Testis (tissue), 2 donors: ENCODE measurements around the gene SAMD11.

Experiments
- POLR2A ChIP-seq: fragments of 450-650 bp; IDR thresholded peaks from one replicate; pipeline ENCODE4 v1.6.1; 2017; ENCODE audit warnings: antibody characterized with exemption, mild to moderate bottlenecking, moderate library complexity
- TF ChIP-seq, protein P1 (sequence below), 3 experiments: fragments of 450-650 bp in 2 of 3; fragments of 200-600 bp in 1 of 3; sonication (generic) in 1 of 3; IDR thresholded peaks; one replicate each; pipeline ENCODE4 v1.5.1; 2016 to 2019; ENCODE audit warnings: antibody characterized with exemption in 3 of 3, mild to moderate bottlenecking in 2 of 3, moderate library complexity in 1 of 3

DNA sequence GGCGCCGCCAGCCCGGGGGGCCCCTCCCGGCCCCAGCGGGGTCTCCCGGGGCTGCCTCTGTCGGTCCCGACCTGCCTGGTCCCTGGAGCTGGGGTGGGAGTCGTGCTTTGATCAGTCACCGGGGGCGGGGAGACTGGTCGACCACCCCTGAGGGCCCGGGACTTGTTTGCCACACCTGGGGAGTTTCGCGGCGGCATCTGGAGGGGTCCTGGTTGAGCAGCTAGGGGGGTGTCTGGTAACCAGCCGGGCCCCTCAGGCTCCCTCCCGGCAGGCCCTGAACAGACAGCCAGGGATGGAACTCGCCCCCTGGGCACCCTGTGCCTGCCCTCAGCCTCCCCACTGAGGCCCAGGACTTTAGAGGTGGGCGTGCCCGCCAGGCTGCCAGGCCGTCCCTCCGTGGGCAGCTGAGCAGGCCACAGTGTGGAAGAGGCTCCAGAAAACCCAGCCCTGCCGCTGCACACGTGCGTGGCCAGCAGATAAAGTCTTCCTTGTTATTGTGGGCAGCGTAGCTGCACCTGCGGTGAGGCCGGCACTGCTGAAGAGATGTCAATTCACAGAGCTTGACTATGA, 13.3 kb upstream of the SAMD11 start:
- no peak for TF ChIP-seq POLR2A
- TF ChIP-seq, protein P1, sequence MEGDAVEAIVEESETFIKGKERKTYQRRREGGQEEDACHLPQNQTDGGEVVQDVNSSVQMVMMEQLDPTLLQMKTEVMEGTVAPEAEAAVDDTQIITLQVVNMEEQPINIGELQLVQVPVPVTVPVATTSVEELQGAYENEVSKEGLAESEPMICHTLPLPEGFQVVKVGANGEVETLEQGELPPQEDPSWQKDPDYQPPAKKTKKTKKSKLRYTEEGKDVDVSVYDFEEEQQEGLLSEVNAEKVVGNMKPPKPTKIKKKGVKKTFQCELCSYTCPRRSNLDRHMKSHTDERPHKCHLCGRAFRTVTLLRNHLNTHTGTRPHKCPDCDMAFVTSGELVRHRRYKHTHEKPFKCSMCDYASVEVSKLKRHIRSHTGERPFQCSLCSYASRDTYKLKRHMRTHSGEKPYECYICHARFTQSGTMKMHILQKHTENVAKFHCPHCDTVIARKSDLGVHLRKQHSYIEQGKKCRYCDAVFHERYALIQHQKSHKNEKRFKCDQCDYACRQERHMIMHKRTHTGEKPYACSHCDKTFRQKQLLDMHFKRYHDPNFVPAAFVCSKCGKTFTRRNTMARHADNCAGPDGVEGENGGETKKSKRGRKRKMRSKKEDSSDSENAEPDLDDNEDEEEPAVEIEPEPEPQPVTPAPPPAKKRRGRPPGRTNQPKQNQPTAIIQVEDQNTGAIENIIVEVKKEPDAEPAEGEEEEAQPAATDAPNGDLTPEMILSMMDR (IDR thresholded peaks at IDR 0.05), result no peak
